Measurements from ENCODE around the gene MMGT1.
A peak's percentile ranks its signal among the peaks of the same experiment; 100 is the strongest.

The MMGT1 gene

GRCh38 chrX:135923353-135923752 lies 50.4 kb downstream of the MMGT1 start:
- no peak for DNase-seq (ENCODE audit: low spot score)

- peak; percentile 35 for DNase-seq (ENCODE audit: low spot score)
Measured at GRCh38 chrX:135920516-135920915, 53.3 kb downstream of the MMGT1 start.

- DNase-seq (ENCODE audit: low spot score) = no peak
Measured at GRCh38 chrX:135914404-135914803, 59.4 kb downstream of the MMGT1 start.

Data from NAMALWA (cell line).